B cell (primary cell): ENCODE measurements around the gene APMAP.

ENCODE experiments used
- CTCF ChIP-seq: fragments of 200-600 bp; IDR thresholded peaks from one replicate; pipeline ENCODE4 v1.8.0; 2022; ENCODE audit warnings: antibody characterized with exemption, mild to moderate bottlenecking
- EZH2 ChIP-seq: IDR thresholded peaks from 2 replicates; pipeline ENCODE4 v1.6.1; 2012; ENCODE audit warnings: borderline replicate concordance, low read depth, mild to moderate bottlenecking, moderate library complexity, low read length; ENCODE audit not compliant: insufficient read depth, poor library complexity, severe bottlenecking

DNA sequence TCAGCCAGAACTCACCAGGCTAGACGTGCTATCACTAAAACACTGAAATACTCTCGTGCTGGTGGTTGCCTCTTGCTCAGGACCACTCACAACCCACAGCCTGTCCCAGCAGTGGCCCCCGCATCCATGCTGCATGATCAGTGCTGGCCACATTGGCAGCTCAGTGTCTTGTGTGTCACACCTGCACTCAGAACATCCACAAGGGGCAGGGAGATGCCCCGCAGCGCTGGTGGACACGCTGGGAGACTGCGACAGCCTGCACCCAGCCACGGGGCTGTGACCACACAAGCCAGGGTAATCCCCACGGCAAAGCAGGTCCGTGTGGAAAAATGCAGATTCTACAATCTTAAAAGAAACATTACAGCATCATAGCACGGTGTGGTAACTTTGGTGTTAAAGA is 23.9 kb upstream of the APMAP start:
- TF ChIP-seq CTCF (no peak), EZH2 (no peak)
